GM12801 (cell line): ENCODE data around the gene RANBP1.

Experiments used
- TF ChIP-seq, protein P1 (sequence below): IDR thresholded peaks from one replicate; pipeline ENCODE4 v1.5.1; 2011; ENCODE audit warnings: control low read depth; ENCODE audit not compliant: insufficient read length; ENCODE audit errors: extremely low read depth

The RANBP1 gene

DNA sequence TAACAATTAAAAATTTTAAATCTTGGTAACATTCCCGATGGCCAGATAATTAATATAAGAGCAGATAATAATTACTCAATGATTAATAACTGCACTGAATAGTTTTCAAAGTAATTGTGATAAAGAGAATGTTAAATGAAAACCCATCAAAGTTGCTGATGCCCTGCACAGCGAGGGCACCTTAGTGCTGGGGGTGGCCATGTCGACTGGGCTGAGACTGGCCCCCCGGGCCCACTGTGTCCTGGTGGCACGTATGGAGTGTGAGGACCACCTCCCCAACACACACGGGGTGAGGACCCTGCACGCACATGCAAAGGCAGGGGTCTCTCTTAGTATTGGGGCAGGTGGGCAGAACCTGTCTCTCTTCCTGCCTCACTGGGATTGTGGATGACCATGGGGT, 50.0 kb downstream of the RANBP1 start:
- TF ChIP-seq, protein P1, sequence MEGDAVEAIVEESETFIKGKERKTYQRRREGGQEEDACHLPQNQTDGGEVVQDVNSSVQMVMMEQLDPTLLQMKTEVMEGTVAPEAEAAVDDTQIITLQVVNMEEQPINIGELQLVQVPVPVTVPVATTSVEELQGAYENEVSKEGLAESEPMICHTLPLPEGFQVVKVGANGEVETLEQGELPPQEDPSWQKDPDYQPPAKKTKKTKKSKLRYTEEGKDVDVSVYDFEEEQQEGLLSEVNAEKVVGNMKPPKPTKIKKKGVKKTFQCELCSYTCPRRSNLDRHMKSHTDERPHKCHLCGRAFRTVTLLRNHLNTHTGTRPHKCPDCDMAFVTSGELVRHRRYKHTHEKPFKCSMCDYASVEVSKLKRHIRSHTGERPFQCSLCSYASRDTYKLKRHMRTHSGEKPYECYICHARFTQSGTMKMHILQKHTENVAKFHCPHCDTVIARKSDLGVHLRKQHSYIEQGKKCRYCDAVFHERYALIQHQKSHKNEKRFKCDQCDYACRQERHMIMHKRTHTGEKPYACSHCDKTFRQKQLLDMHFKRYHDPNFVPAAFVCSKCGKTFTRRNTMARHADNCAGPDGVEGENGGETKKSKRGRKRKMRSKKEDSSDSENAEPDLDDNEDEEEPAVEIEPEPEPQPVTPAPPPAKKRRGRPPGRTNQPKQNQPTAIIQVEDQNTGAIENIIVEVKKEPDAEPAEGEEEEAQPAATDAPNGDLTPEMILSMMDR = no peak

DNA sequence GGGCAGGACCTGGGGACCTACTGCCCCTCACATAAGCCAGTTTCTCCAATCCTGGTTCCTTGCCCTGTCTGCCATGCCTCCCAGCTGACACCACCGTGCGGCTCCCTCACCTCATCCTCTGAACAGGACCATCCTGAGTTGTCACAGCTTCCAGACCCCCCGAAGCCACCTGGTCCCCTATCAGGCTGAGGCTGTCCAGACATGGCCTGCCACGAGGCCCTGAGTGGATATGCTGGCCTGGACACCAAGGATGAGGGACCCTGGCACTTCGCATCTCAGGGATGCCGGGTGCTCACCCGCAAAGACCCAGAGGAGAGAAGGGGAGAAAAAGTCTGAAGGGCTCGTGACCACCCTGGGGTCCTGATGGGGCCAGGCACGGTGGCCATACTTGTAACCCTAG, 50.8 kb downstream of the RANBP1 start:
- TF ChIP-seq, protein P1 = no peak

DNA sequence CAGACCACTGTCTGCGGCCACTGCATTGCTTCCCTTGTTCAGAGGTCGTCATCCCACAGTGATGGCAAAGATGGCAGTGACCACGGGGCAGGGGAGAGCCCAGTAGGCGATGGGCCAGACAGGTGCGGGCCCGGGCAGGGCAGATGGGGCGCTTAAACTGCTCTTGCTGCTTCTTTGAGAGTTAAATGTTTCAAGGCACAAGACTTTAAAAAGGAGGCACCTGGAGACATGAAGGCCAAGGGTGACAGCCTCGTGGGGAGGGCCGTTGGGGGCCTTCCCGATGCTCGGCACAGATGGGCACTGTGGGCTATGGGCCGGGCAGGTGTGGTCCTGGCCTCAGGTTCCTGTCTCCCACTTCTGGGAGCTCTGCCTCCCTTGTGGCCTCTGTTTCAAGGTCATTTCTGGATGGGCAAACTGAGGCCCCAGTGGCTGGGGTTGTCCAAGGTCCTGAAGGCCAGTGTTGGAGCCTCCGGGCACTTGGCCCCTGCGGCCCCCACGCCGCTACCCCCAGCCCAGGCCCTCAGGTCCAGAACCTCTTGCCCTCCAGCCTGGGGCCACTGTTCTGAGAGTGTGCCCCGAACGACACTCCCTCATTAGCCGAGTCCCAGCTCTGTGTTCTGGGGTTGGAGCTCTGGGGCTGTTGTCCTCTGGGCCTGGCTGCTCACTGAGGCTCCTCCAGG, 51.9 kb downstream of the RANBP1 start:
- TF ChIP-seq, protein P1 = no peak

DNA sequence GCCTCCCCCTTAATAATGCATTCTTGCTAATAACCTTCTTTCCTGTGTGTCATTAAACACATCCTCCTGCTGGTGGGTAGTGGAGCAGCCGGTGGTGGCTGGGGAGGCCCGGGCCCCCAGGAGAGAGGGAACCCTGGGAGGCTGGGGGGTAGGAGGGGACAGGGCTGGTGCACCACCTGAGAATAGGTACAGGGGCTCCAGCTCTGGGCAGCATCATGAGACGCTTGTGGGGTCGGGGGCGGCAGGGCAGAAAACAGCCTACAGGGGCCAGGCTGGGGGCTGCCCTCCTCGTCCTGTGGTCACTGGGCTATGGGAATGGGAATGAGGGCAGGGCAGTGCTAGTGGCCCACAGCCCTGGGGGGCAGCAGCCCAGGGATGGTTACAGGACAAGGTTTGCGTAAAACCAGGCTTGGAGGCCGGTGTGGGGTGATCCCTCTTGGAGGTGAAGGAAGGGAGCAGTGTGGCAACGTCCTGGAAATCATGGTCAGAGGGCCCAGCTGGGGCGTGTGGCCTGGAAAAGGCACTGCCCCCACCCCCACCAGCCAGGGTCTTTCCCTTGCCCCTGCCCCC, 53.4 kb downstream of the RANBP1 start:
- TF ChIP-seq, protein P1 = no peak

DNA sequence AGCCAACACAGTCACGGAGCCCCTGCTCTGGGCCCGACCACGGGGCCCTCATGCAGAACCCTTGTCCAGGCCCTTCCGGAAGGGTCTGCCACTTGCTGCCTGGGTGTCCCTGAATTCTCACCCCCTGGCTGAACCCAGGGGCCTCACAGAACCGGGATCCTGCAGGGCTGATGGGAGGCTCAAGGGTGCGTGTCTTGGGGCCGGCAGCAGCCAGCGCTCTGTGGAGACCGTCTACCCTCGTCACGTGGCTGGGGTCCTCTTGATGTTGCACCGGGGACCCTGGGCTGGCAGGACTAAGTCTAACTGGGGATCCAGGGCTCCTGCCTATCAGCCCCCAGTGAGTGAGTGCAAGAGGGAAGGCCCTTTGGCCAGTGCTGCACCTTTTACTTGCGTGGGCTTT, 54.3 kb downstream of the RANBP1 start:
- TF ChIP-seq, protein P1 = no peak

DNA sequence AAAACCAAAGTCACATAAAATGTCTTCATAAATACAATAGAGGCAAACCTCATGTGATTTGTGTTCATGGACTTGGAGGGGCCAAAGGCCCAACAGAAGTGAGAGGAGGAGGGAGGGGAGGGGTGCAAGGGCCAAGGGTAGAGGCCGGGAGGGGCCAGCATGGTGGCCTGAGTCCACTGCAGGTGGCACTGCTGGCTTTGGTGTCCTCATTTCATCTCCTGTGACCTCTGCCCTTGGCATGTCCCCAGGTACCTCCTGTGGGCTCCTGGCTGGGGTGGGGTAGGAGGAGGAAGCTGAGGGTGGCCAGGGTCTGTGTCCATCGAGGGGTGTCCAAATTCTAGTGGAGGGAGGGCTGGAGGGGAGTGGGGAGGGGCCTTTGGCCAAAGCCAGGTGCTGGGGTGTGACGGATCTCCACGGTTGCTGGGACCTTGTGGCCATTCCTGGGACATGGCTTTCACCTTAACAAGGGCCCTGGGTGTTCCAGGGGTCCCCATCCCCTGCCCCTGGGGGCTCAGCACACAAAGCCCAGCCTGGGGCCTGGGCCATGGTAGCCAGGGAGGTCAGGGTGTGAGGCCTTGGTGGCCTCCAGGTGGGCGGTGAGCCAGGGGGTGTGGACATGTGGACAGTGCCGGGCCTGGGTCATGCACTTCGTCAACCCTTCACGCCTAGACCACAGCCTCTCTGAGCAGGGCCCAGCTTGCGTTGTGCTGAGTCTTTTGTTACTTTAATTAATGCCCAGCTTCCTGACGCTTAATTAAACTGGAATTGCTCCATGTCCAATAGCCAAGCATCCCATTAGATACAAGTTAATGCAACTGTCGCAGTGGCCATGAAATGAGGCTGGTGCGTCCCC, 55.6 kb downstream of the RANBP1 start:
- TF ChIP-seq, protein P1 = no peak

DNA sequence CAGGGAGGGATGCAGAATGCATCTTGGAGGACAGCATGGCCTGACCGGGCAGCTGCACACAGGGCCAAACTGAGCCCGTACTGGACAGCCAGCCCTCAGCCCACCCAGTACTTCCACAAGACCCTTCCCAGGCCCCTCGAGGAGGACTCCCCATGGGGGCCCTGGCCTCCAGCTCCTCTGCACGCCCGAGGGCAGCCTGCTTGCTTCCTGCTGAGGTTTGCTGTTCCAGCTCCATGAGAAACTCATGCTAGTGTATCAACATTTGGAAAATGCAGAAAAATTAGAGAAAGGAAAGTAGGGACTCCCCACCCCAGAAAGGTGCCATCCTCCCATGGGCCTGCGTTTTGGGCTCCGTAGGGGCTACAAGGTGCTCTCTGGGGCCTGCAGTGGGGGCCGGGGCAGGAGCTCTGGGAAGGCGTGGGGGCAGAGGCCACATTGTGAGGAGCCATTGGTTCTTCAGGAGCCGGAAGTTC, 56.3 kb downstream of the RANBP1 start:
- TF ChIP-seq, protein P1 = no peak
